GM12878 (cell line): ENCODE data around the gene CAPSL. TPM values are rescaled to one million over a fixed set of nuclear protein-coding genes. Genes with fewer than 3 reads are reported as not detected.

Experiments used
- ATAC-seq: fragments of 200-7000 bp; cut with Tn5 transposase; 3 replicates; pipeline ENCODE4 v1.9.1; 2020; ENCODE audit warnings: mild to moderate bottlenecking, moderate library complexity
- BruUV-seq: library from RNA; stranded (reverse); fragments of 400-500 nt; replicated peaks from 2 replicates; lab custom pipeline; 2021; lab: Mats Ljungman, UMichigan
- CTCF ChIA-PET: fragments of 300-600 bp; sonication (Branson Sonifier 250); formaldehyde crosslinking; extraction: SDS; loops from one replicate; lab custom pipeline; 2021; ENCODE audit warnings: inconsistent platforms; lab: Yijun Ruan, JAX
- POLR2A ChIA-PET: fragments of 350-600 bp; formaldehyde crosslinking; extraction: SDS; loops from one replicate; lab custom pipeline; 2021; ENCODE audit warnings: inconsistent platforms; lab: Charles Lee
- RAD21 ChIA-PET: fragments of 300-600 bp; sonication (Branson Sonifier 250); formaldehyde crosslinking; loops from one replicate; lab custom pipeline; 2023; ENCODE audit warnings: antibody characterized with exemption; ENCODE audit not compliant: unreplicated experiment; lab: Charles Lee
- SMC1A ChIA-PET: fragments of 300-600 bp; sonication (Branson Sonifier 250); formaldehyde crosslinking; loops from one replicate; lab custom pipeline; 2023; ENCODE audit not compliant: unreplicated experiment, uncharacterized antibody; lab: Charles Lee
- DNase-seq: peaks from one replicate; pipeline ENCODE4 v3.0.0-alpha.2; 2011; ENCODE audit warnings: low read depth, low spot score
- FAIRE-seq: peaks from 3 replicates; lab custom pipeline; 2011; peaks lifted over from hg19 to GRCh38; lab: Jason Lieb, UNC
- H2AFZ ChIP-seq: 2 replicates; pipeline ENCODE4 v1.6.0; 2011; ENCODE audit warnings: low read depth, low read length, control low read depth; ENCODE audit not compliant: control insufficient read depth
- H3K27ac ChIP-seq: 2 replicates; pipeline ENCODE4 v1.5.1; 2011; ENCODE audit warnings: control low read depth; ENCODE audit not compliant: control insufficient read depth, insufficient read depth
- H3K27me3 ChIP-seq, 2 experiments: replicated peaks in 1 of 2; 2 replicates each; pipeline versions ENCODE4 v1.6.0 to v1.6.1; 2011; ENCODE audit warnings: low read length in 1 of 2; ENCODE audit not compliant: control insufficient read depth in 2 of 2, insufficient read depth in 2 of 2
- H3K36me3 ChIP-seq, 2 experiments: 2 replicates each; pipeline ENCODE4 v1.5.1; 2011; ENCODE audit warnings: low read length in 1 of 2; ENCODE audit not compliant: control insufficient read depth in 2 of 2, insufficient read depth in 2 of 2
- H3K4me1 ChIP-seq: 2 replicates; pipeline ENCODE4 v1.6.1; 2011; ENCODE audit warnings: mild to moderate bottlenecking, low read length, moderate library complexity, mixed read lengths; ENCODE audit not compliant: control insufficient read depth, insufficient read depth
- H3K4me2 ChIP-seq: 2 replicates; pipeline ENCODE4 v1.6.0; 2011; ENCODE audit warnings: control low read depth; ENCODE audit not compliant: control insufficient read depth, insufficient read depth
- H3K4me3 ChIP-seq: fragments of 200-600 bp; sonication (generic); 2 replicates; pipeline ENCODE4 v1.5.1; 2016
- H3K79me2 ChIP-seq: 2 replicates; pipeline ENCODE4 v1.6.0; 2011; ENCODE audit warnings: low read length; ENCODE audit not compliant: control insufficient read depth, insufficient read depth
- H3K9ac ChIP-seq: 2 replicates; pipeline ENCODE4 v1.8.0; 2011; ENCODE audit warnings: low read length, control low read depth, mixed read lengths; ENCODE audit not compliant: control insufficient read depth, insufficient read depth
- H3K9me3 ChIP-seq: replicated peaks from 3 replicates; pipeline ENCODE4 v1.5.1; 2011; ENCODE audit warnings: mild to moderate bottlenecking, low read length; ENCODE audit not compliant: control insufficient read depth, insufficient read depth
- H4K20me1 ChIP-seq: 2 replicates; pipeline ENCODE4 v1.6.0; 2011; ENCODE audit not compliant: control insufficient read depth, insufficient read depth
- BCL11A ChIP-seq: IDR thresholded peaks from 2 replicates; pipeline ENCODE4 v1.6.1; 2011; ENCODE audit warnings: low read depth, low read length
- BRCA1 ChIP-seq: IDR thresholded peaks from 2 replicates; pipeline ENCODE4 v1.6.1; 2011; ENCODE audit warnings: low read depth, low read length, improper control_type of control experiment
- E4F1 ChIP-seq: fragments of 450-650 bp; IDR thresholded peaks from 2 replicates; pipeline ENCODE4 v1.6.1; 2018; ENCODE audit warnings: borderline replicate concordance, mild to moderate bottlenecking; ENCODE audit not compliant: partially characterized antibody
- HDGF ChIP-seq: fragments of 450-650 bp; IDR thresholded peaks from 2 replicates; pipeline ENCODE4 v1.6.1; 2016; ENCODE audit warnings: antibody characterized with exemption
- IRF3 ChIP-seq: fragments of 450-650 bp; IDR thresholded peaks from 2 replicates; pipeline ENCODE4 v1.6.1; 2014; ENCODE audit warnings: mild to moderate bottlenecking
- JUNB ChIP-seq: IDR thresholded peaks from 2 replicates; pipeline ENCODE4 v1.6.1; 2016; ENCODE audit warnings: antibody characterized with exemption, mild to moderate bottlenecking
- MTA2 ChIP-seq: fragments of 450-650 bp; IDR thresholded peaks from 2 replicates; pipeline ENCODE4 v1.6.1; 2016; ENCODE audit warnings: low read depth, mild to moderate bottlenecking, moderate library complexity
- NBN ChIP-seq: fragments of 450-650 bp; IDR thresholded peaks from 2 replicates; pipeline ENCODE4 v1.6.1; 2016
- NR2C1 ChIP-seq: fragments of 450-650 bp; IDR thresholded peaks from 2 replicates; pipeline ENCODE4 v1.6.1; 2017; ENCODE audit warnings: antibody characterized with exemption, mild to moderate bottlenecking, moderate library complexity
- NRF1 ChIP-seq: conservative IDR thresholded peaks from 2 replicates; pipeline ENCODE4 v1.6.1; 2011; ENCODE audit warnings: mild to moderate bottlenecking, low read depth, low read length, improper control_type of control experiment
- PRDM15 ChIP-seq: fragments of 450-650 bp; formaldehyde crosslinking; IDR thresholded peaks from 2 replicates; pipeline ENCODE4 v1.4.0; 2020; ENCODE audit warnings: mild to moderate bottlenecking, moderate library complexity
- SMAD1 ChIP-seq: fragments of 450-650 bp; IDR thresholded peaks from 2 replicates; pipeline ENCODE4 v1.6.1; 2018; ENCODE audit warnings: mild to moderate bottlenecking, low read depth; ENCODE audit not compliant: partially characterized antibody
- STAT1 ChIP-seq: fragments of 450-650 bp; conservative IDR thresholded peaks from 2 replicates; pipeline ENCODE4 v1.6.1; 2014; ENCODE audit warnings: antibody characterized with exemption, mild to moderate bottlenecking
- TBL1XR1 ChIP-seq: IDR thresholded peaks from 2 replicates; pipeline ENCODE4 v1.6.1; 2012; ENCODE audit warnings: low read depth, low read length, improper control_type of control experiment
- USF2 ChIP-seq: IDR thresholded peaks from 2 replicates; pipeline ENCODE4 v1.6.1; 2011; ENCODE audit warnings: low read depth, low read length, improper control_type of control experiment, borderline replicate concordance
- YBX1 ChIP-seq: fragments of 450-650 bp; IDR thresholded peaks from 2 replicates; pipeline ENCODE4 v1.6.1; 2016; ENCODE audit warnings: antibody characterized with exemption
- WGBS: methylation state at CpG from one replicate; pipeline ENCODE4 v1.1.6; 2016; ENCODE audit warnings: low lambda C conversion rate; ENCODE audit not compliant: insufficient replicate concordance, insufficient coverage; ENCODE audit errors: missing lambda C conversion rate; 5-methylcytosine and 5-hydroxymethylcytosine counted together
- in situ Hi-C: fragments of 300-500 bp; cut with MboI; formaldehyde crosslinking; loops from 9 replicates; pipeline ENCODE4 v1.14.3; 2018; ENCODE audit warnings: mixed read lengths
- intact Hi-C: fragments of 100-400 bp; cut with micrococcal nuclease; formaldehyde crosslinking; loops from one replicate; pipeline ENCODE4 v1.14.2; 2022; ENCODE audit not compliant: unreplicated experiment
- polyA plus RNA-seq, 11 experiments: library from polyadenylated mRNA; depleted of rRNA in 4 of 11; unstranded in 6 of 11; stranded (reverse) in 5 of 11; fragments of >200 nt; fragmentation: Nextera tagmentation in 4 of 11; fragmentation: Illumina TruSeq in 1 of 11; extraction: Ambion mirVana in 4 of 11; extraction: Trizol in 1 of 11; gene quantifications; 1 replicate in 1 of 11; 2 replicates in 10 of 11; pipeline versions ENCODE4 v1.2.1 to v1.2.3, GENCODE V29; 2011 to 2016; ENCODE audit warnings: inconsistent platforms in 2 of 11, missing spikeins in 2 of 11, low read depth in 1 of 11
- total RNA-seq, 4 experiments: library from RNA; depleted of rRNA in 3 of 4; stranded (reverse); fragments of >200 nt in 3 of 4; fragmentation: Illumina TruSeq in 1 of 4; extraction: Trizol in 1 of 4; gene quantifications; 2 replicates each; pipeline versions ENCODE4 v1.2.1 to v1.2.3, GENCODE V29; 2013 to 2021

The CAPSL gene
- total and polyA plus RNA-seq, 10 of the 15 experiments (the other 5 are each of a cell fraction or from before 2014, with no cell fraction given): 0.19 to 0.57 (median 0.20) TPM; not detected in 7

GRCh38 chr5:35908814-35909213 lies 29.6 kb downstream of the CAPSL start (continued):
- TF ChIP-seq PRDM15 (CRISPR knock-in tag) (no peak), MTA2 (no peak), IRF3 (no peak)

GRCh38 chr5:35908228-35908627 lies 30.2 kb downstream of the CAPSL start:
- Histone ChIP-seq H3K4me1 (peaks cover 14% of the 10 kb centered on the region), H3K36me3 (no peaks in the 10 kb centered on the region), H3K9ac (no peak overlapping the region), H3K4me2 (no peak overlapping the region), H3K4me3 (no peak overlapping the region), H3K27ac (no peak overlapping the region), H3K79me2 (no peaks in the 10 kb centered on the region), H2AFZ (no peak overlapping the region), H3K27me3 (no peaks in the 10 kb centered on the region), H3K9me3 (peaks cover 4% of the 10 kb centered on the region; the same call in 1 of the 3 replicates), H4K20me1 (no peaks in the 10 kb centered on the region)
- DNase-seq (no peak), ATAC-seq (no peak), FAIRE-seq (no peak)
- ChIA-PET RAD21 (interaction anchor here (0.8 to 1.4 kb wide), 4 partner anchors 10 to 56 kb away, joined by 3 to 5 read pairs (median 4); no protein-coding TSS in a partner anchor), SMC1A (interaction anchor here (0.8 to 13.7 kb wide), 9 partner anchors 10 to 130 kb away, joined by 3 to 238 read pairs (median 7); partner anchors contain the start of gene IL7R), POLR2A (interaction anchor here (1.1 to 1.3 kb wide), 3 partner anchors 8 to 55 kb away, joined by 3 to 5 read pairs (median 5); no protein-coding TSS in a partner anchor), CTCF (interaction anchor here (1.0 to 2.7 kb wide), 9 partner anchors 9 to 131 kb away, joined by 3 to 10 read pairs (median 4); no protein-coding TSS in a partner anchor)
- intact Hi-C loops: no loop called here
- in situ Hi-C loops: no loop called here
- 0% methylated on average over 1 of the region's 1 CpG for WGBS
- BruUV-seq: no TSS peak
- TF ChIP-seq JUNB (no peak), HDGF (no peak), SMAD1 (no peak), STAT1 (no peak), USF2 (no peak), BCL11A (no peak), NRF1 (no peak), E4F1 (no peak), TBL1XR1 (no peak), NR2C1 (no peak), BRCA1 (no peak), NBN (no peak), YBX1 (no peak)
